GM12878 (cell line): Measurements from ENCODE around the gene RSKR. TPM values are rescaled to one million over a fixed set of nuclear protein-coding genes. Genes with fewer than 3 reads are reported as not detected.
A peak's percentile ranks its signal among the peaks of the same experiment; 100 is the strongest.

Source experiments
- ATAC-seq: fragments of 200-7000 bp; cut with Tn5 transposase; 3 replicates; pipeline ENCODE4 v1.9.1; 2020; ENCODE audit warnings: mild to moderate bottlenecking, moderate library complexity
- BruUV-seq: library from RNA; stranded (reverse); fragments of 400-500 nt; replicated peaks from 2 replicates; lab custom pipeline; 2021; lab: Mats Ljungman, UMichigan
- CTCF ChIA-PET: fragments of 300-600 bp; sonication (Branson Sonifier 250); formaldehyde crosslinking; extraction: SDS; loops from one replicate; lab custom pipeline; 2021; ENCODE audit warnings: inconsistent platforms; lab: Yijun Ruan, JAX
- POLR2A ChIA-PET: fragments of 350-600 bp; formaldehyde crosslinking; extraction: SDS; loops from one replicate; lab custom pipeline; 2021; ENCODE audit warnings: inconsistent platforms; lab: Charles Lee
- RAD21 ChIA-PET: fragments of 300-600 bp; sonication (Branson Sonifier 250); formaldehyde crosslinking; loops from one replicate; lab custom pipeline; 2023; ENCODE audit warnings: antibody characterized with exemption; ENCODE audit not compliant: unreplicated experiment; lab: Charles Lee
- SMC1A ChIA-PET: fragments of 300-600 bp; sonication (Branson Sonifier 250); formaldehyde crosslinking; loops from one replicate; lab custom pipeline; 2023; ENCODE audit not compliant: unreplicated experiment, uncharacterized antibody; lab: Charles Lee
- DNase-seq: peaks from one replicate; pipeline ENCODE4 v3.0.0-alpha.2; 2011; ENCODE audit warnings: low read depth, low spot score
- FAIRE-seq: peaks from 3 replicates; lab custom pipeline; 2011; peaks lifted over from hg19 to GRCh38; lab: Jason Lieb, UNC
- H2AFZ ChIP-seq: 2 replicates; pipeline ENCODE4 v1.6.0; 2011; ENCODE audit warnings: low read depth, low read length, control low read depth; ENCODE audit not compliant: control insufficient read depth
- H3K27ac ChIP-seq: 2 replicates; pipeline ENCODE4 v1.5.1; 2011; ENCODE audit warnings: control low read depth; ENCODE audit not compliant: control insufficient read depth, insufficient read depth
- H3K27me3 ChIP-seq, 2 experiments: replicated peaks in 1 of 2; 2 replicates each; pipeline versions ENCODE4 v1.6.0 to v1.6.1; 2011; ENCODE audit warnings: low read length in 1 of 2; ENCODE audit not compliant: control insufficient read depth in 2 of 2, insufficient read depth in 2 of 2
- H3K36me3 ChIP-seq, 2 experiments: 2 replicates each; pipeline ENCODE4 v1.5.1; 2011; ENCODE audit warnings: low read length in 1 of 2; ENCODE audit not compliant: control insufficient read depth in 2 of 2, insufficient read depth in 2 of 2
- H3K4me1 ChIP-seq: 2 replicates; pipeline ENCODE4 v1.6.1; 2011; ENCODE audit warnings: mild to moderate bottlenecking, low read length, moderate library complexity, mixed read lengths; ENCODE audit not compliant: control insufficient read depth, insufficient read depth
- H3K4me2 ChIP-seq: 2 replicates; pipeline ENCODE4 v1.6.0; 2011; ENCODE audit warnings: control low read depth; ENCODE audit not compliant: control insufficient read depth, insufficient read depth
- H3K4me3 ChIP-seq: fragments of 200-600 bp; sonication (generic); 2 replicates; pipeline ENCODE4 v1.5.1; 2016
- H3K79me2 ChIP-seq: 2 replicates; pipeline ENCODE4 v1.6.0; 2011; ENCODE audit warnings: low read length; ENCODE audit not compliant: control insufficient read depth, insufficient read depth
- H3K9ac ChIP-seq: 2 replicates; pipeline ENCODE4 v1.8.0; 2011; ENCODE audit warnings: low read length, control low read depth, mixed read lengths; ENCODE audit not compliant: control insufficient read depth, insufficient read depth
- H3K9me3 ChIP-seq: replicated peaks from 3 replicates; pipeline ENCODE4 v1.5.1; 2011; ENCODE audit warnings: mild to moderate bottlenecking, low read length; ENCODE audit not compliant: control insufficient read depth, insufficient read depth
- H4K20me1 ChIP-seq: 2 replicates; pipeline ENCODE4 v1.6.0; 2011; ENCODE audit not compliant: control insufficient read depth, insufficient read depth
- IKZF1 ChIP-seq: fragments of 450-650 bp; conservative IDR thresholded peaks from 2 replicates; pipeline ENCODE4 v1.6.1; 2017; ENCODE audit warnings: antibody characterized with exemption, mild to moderate bottlenecking
- PBX3 ChIP-seq: IDR thresholded peaks from 2 replicates; pipeline ENCODE4 v1.6.1; 2011; ENCODE audit warnings: mild to moderate bottlenecking, low read depth, low read length, moderate library complexity; ENCODE audit not compliant: insufficient replicate concordance
- PKNOX1 ChIP-seq: fragments of 450-650 bp; IDR thresholded peaks from 2 replicates; pipeline ENCODE4 v1.6.1; 2016; ENCODE audit warnings: mild to moderate bottlenecking
- SKIL ChIP-seq: fragments of 450-650 bp; IDR thresholded peaks from 2 replicates; pipeline ENCODE4 v1.6.1; 2017; ENCODE audit warnings: mild to moderate bottlenecking, low read depth, inconsistent platforms; ENCODE audit not compliant: poor library complexity, severe bottlenecking
- SMARCA5 ChIP-seq: fragments of 450-650 bp; IDR thresholded peaks from 2 replicates; pipeline ENCODE4 v1.6.1; 2017; ENCODE audit warnings: mild to moderate bottlenecking
- WGBS: methylation state at CpG from one replicate; pipeline ENCODE4 v1.1.6; 2016; ENCODE audit warnings: low lambda C conversion rate; ENCODE audit not compliant: insufficient replicate concordance, insufficient coverage; ENCODE audit errors: missing lambda C conversion rate; 5-methylcytosine and 5-hydroxymethylcytosine counted together
- in situ Hi-C: fragments of 300-500 bp; cut with MboI; formaldehyde crosslinking; loops from 9 replicates; pipeline ENCODE4 v1.14.3; 2018; ENCODE audit warnings: mixed read lengths
- intact Hi-C: fragments of 100-400 bp; cut with micrococcal nuclease; formaldehyde crosslinking; loops from one replicate; pipeline ENCODE4 v1.14.2; 2022; ENCODE audit not compliant: unreplicated experiment
- polyA plus RNA-seq, 11 experiments: library from polyadenylated mRNA; depleted of rRNA in 4 of 11; unstranded in 6 of 11; stranded (reverse) in 5 of 11; fragments of >200 nt; fragmentation: Nextera tagmentation in 4 of 11; fragmentation: Illumina TruSeq in 1 of 11; extraction: Ambion mirVana in 4 of 11; extraction: Trizol in 1 of 11; gene quantifications; 1 replicate in 1 of 11; 2 replicates in 10 of 11; pipeline versions ENCODE4 v1.2.1 to v1.2.3, GENCODE V29; 2011 to 2016; ENCODE audit warnings: inconsistent platforms in 2 of 11, missing spikeins in 2 of 11, low read depth in 1 of 11
- total RNA-seq, 4 experiments: library from RNA; depleted of rRNA in 3 of 4; stranded (reverse); fragments of >200 nt in 3 of 4; fragmentation: Illumina TruSeq in 1 of 4; extraction: Trizol in 1 of 4; gene quantifications; 2 replicates each; pipeline versions ENCODE4 v1.2.1 to v1.2.3, GENCODE V29; 2013 to 2021

RSKR gene
- total and polyA plus RNA-seq, 10 of the 15 experiments (the other 5 are each of a cell fraction or from before 2014, with no cell fraction given): 0.52 to 22.4 (median 8.7) TPM

GRCh38 chr17:28592260-28592659 is 21.7 kb downstream of the RSKR start:
- Histone ChIP-seq H3K36me3 (peaks cover 16 to 33% of the 10 kb centered on the region in 2 experiments), H3K4me1 (no peaks in the 10 kb centered on the region), H3K4me2 (no peak overlapping the region), H4K20me1 (no peaks in the 10 kb centered on the region), H3K27me3 (no peaks in the 10 kb centered on the region)
- CTCF ChIA-PET: interaction anchor here (0.8 to 1.5 kb wide), 5 partner anchors 9 to 51 kb away, joined by 4 read pairs; no protein-coding TSS in a partner anchor
- intact Hi-C loops: no loop called here
- RAD21 ChIA-PET: interaction anchor here (1.2 to 2.6 kb wide), 3 partner anchors 13 to 44 kb away, joined by 4 to 11 read pairs (median 9); partner anchors contain the start of gene PIGS
- FAIRE-seq: no peak
- POLR2A ChIA-PET: interaction anchor here (0.8 to 8.1 kb wide), 6 partner anchors 14 to 148 kb away, joined by 3 to 91 read pairs (median 5); partner anchors contain the start of genes ALDOC and PIGS
- 84% methylated on average over 4 of the region's 4 CpGs for WGBS
- ATAC-seq: no peak
- TSS peak; percentile 48 for BruUV-seq
- TF ChIP-seq SMARCA5: no peak
- TF ChIP-seq IKZF1: peak; percentile 45; the same call in 1 of the 2 replicates
- peak; percentile 92 for TF ChIP-seq PKNOX1
- TF ChIP-seq SKIL: no peak
- peak; percentile 67 for TF ChIP-seq PBX3
- TF ChIP-seq, all 136 proteins: peak for 3
- no peak overlapping the region for H3K4me3 ChIP-seq
- SMC1A ChIA-PET: interaction anchor here (1.5 to 3.7 kb wide), 6 partner anchors 10 to 119 kb away, joined by 3 to 25 read pairs (median 6); partner anchors contain the start of genes ALDOC, PIGS and PROCA1
- in situ Hi-C loops: no loop called here
- H3K79me2 ChIP-seq: peaks cover 9% of the 10 kb centered on the region
- no peak overlapping the region for H2AFZ ChIP-seq
- no peaks in the 10 kb centered on the region for H3K9me3 ChIP-seq
- no peak overlapping the region for H3K9ac ChIP-seq
- DNase-seq: no peak
- no peak overlapping the region for H3K27ac ChIP-seq
